ENCODE measurements around the gene ZFYVE9.
A peak's percentile ranks its signal among the peaks of the same experiment; 100 is the strongest.
"Not testable (repeated sequence)": the region's sequence is repeated elsewhere in the genome, so short reads cannot be mapped to it uniquely, and the experiment has no call there.

ZFYVE9 gene

DNA sequence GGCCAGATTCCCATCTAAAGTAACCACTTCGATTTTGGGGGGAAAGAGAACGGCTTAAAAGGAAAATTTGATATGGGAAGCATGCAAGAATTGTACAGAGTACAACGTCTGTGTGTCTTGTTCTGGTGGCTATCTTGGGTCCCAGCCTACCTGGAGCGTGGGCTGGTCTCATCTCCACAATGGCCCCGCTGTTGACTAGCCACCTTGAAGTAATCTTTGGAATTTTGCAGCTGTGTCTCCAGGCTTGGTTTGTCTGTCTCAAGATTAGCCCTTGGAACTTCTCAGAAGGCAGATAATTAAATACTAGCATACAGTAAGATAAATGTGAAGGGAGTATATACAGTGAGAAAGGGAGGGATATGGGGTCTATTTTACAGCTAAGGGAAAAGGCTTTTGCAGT, 225.4 kb downstream of the ZFYVE9 start:
- Histone ChIP-seq H3K27me3 (ENCODE audit: control insufficient read depth, insufficient read depth, low read length) (no peaks in the 10 kb centered on the region), H3K4me1 (ENCODE audit: control insufficient read depth, low read depth, low read length) (peaks cover 5% of the 10 kb centered on the region), H3K27ac (ENCODE audit: low read length) (no peak overlapping the region), H3K36me3 (ENCODE audit: control insufficient read depth, low read depth, low read length) (peaks cover 3% of the 10 kb centered on the region), H3K9ac (ENCODE audit: low read length) (no peak overlapping the region), H3K4me3 (ENCODE audit: low read length) (no peak overlapping the region), H3K9me3 (ENCODE audit: control insufficient read depth, low read depth, low read length) (no peaks in the 10 kb centered on the region)

DNA sequence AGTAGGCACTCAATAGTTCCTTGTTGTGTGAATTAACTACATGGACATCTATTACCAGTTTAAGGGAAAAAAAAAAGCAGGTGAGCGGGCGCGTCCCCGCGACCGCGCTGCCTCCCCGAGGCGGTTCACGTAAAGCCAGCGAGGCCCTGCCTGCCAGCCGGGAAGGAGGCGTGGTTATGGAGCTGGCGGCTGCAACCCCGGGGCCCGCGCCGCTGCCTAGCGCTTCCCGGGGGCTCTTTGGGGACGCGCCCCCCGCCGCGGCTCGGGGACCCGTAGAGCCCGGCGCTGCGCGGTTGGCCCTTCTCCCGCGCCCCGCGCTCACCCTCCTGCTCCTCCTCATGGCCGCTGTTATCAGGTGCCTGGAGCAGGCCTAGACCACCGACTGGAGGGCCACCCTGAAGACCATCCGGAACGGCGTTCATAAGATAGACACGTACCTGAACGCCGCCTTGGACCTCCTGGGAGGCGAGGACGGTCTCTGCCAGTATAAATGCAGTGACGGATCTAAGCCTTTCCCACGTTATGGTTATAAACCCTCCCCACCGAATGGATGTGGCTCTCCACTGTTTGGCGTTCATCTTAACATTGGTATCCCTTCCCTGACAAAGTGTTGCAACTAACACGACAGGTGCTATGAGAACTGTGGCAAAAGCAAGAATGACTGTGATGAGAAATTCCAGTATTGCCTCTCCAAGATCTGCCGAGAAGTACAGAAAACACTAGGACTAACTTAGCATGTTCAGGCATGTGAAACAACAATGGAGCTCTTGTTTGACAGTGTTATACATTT, 226.7 kb downstream of the ZFYVE9 start:
- Histone ChIP-seq H3K27me3 (ENCODE audit: control insufficient read depth, insufficient read depth, low read length) (no peaks in the 10 kb centered on the region), H3K9ac (ENCODE audit: low read length) (peak overlapping the region; percentile 34), H3K4me1 (ENCODE audit: control insufficient read depth, low read depth, low read length) (peaks cover 5% of the 10 kb centered on the region), H3K36me3 (ENCODE audit: control insufficient read depth, low read depth, low read length) (peaks cover 12% of the 10 kb centered on the region), H3K27ac (ENCODE audit: low read length) (no peak overlapping the region), H3K4me3 (ENCODE audit: low read length) (peak overlapping the region; percentile 59), H3K9me3 (ENCODE audit: control insufficient read depth, low read depth, low read length) (no peaks in the 10 kb centered on the region)

DNA sequence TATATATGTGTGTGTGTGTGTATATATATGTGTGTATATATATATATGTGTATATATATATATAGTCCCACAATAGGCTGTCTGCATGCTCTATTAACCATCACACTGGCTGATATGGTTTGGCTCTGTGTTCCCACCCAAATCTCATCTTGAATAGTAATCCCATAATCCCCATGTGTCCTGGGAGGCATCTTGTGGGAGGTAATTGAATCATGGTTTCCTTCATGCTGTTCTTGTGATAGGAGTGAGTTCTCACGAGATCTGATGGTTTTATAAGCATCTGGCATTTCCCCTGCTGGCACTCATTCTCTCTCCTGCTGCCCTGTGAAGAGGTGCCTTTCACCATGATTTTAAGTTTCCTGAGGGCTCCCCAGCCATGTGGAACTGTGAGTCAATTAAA, 228.0 kb downstream of the ZFYVE9 start:
- H3K9ac ChIP-seq (ENCODE audit: low read length); H3K4me3 ChIP-seq (ENCODE audit: low read length); H3K27me3 ChIP-seq (ENCODE audit: control insufficient read depth, insufficient read depth, low read length); H3K27ac ChIP-seq (ENCODE audit: low read length); H3K4me1 ChIP-seq (ENCODE audit: control insufficient read depth, low read depth, low read length); H3K9me3 ChIP-seq (ENCODE audit: control insufficient read depth, low read depth, low read length): not testable (repeated sequence)
- peaks cover 24% of the 10 kb centered on the region for H3K36me3 ChIP-seq (ENCODE audit: control insufficient read depth, low read depth, low read length)

GRCh38 chr1:52385376-52385775, 243.5 kb downstream of the ZFYVE9 start:
- Histone ChIP-seq H3K27ac (ENCODE audit: low read length) (no peak overlapping the region), H3K4me3 (ENCODE audit: low read length) (no peak overlapping the region), H3K9me3 (ENCODE audit: control insufficient read depth, low read depth, low read length) (no peaks in the 10 kb centered on the region), H3K4me1 (ENCODE audit: control insufficient read depth, low read depth, low read length) (no peaks in the 10 kb centered on the region), H3K36me3 (ENCODE audit: control insufficient read depth, low read depth, low read length) (peaks cover 97% of the 10 kb centered on the region), H3K27me3 (ENCODE audit: control insufficient read depth, insufficient read depth, low read length) (no peaks in the 10 kb centered on the region), H3K9ac (ENCODE audit: low read length) (no peak overlapping the region)

DNA sequence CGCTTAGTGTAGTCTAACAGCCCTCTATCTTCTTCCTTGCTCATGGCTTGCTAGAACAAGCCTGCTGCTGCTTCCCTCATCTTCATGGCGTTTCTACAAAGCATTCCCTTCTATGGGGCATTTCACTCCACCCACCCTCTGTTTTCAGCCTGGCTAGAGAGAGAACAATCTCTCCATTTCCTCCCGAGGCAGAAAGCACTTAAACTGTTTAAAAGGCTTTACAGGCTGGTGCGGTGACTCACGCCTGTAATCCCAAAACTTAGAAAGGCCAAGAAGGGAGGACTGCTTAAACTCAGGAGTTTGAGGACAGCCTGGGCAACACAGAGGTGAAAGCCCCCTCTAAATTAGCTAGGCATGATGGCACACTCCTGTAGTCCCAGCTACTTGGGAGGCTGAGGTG, 244.6 kb downstream of the ZFYVE9 start:
- H3K9me3 ChIP-seq (ENCODE audit: control insufficient read depth, low read depth, low read length): no peaks in the 10 kb centered on the region
- H3K4me1 ChIP-seq (ENCODE audit: control insufficient read depth, low read depth, low read length): no peaks in the 10 kb centered on the region
- H3K36me3 ChIP-seq (ENCODE audit: control insufficient read depth, low read depth, low read length): peaks cover 87% of the 10 kb centered on the region
- H3K27ac ChIP-seq (ENCODE audit: low read length): no peak overlapping the region
- H3K4me3 ChIP-seq (ENCODE audit: low read length): no peak overlapping the region
- no peak overlapping the region for H3K9ac ChIP-seq (ENCODE audit: low read length)
- no peaks in the 10 kb centered on the region for H3K27me3 ChIP-seq (ENCODE audit: control insufficient read depth, insufficient read depth, low read length)

GRCh38 chr1:52393174-52393573, 251.3 kb downstream of the ZFYVE9 start:
- H3K9me3 ChIP-seq (ENCODE audit: control insufficient read depth, low read depth, low read length): no peaks in the 10 kb centered on the region
- no peaks in the 10 kb centered on the region for H3K27me3 ChIP-seq (ENCODE audit: control insufficient read depth, insufficient read depth, low read length)
- H3K9ac ChIP-seq (ENCODE audit: low read length): no peak overlapping the region
- no peak overlapping the region for H3K4me3 ChIP-seq (ENCODE audit: low read length)
- H3K27ac ChIP-seq (ENCODE audit: low read length): no peak overlapping the region
- peaks cover 86% of the 10 kb centered on the region for H3K36me3 ChIP-seq (ENCODE audit: control insufficient read depth, low read depth, low read length)
- H3K4me1 ChIP-seq (ENCODE audit: control insufficient read depth, low read depth, low read length): no peaks in the 10 kb centered on the region
